ENCODE data around the gene SDK2. TPM values are rescaled to one million over a fixed set of nuclear protein-coding genes. Genes with fewer than 3 reads are reported as not detected.

SDK2 gene
- total RNA-seq, 4 donors from 2014 or later, result 1.5 to 7.0 (median 3.7) TPM

DNA sequence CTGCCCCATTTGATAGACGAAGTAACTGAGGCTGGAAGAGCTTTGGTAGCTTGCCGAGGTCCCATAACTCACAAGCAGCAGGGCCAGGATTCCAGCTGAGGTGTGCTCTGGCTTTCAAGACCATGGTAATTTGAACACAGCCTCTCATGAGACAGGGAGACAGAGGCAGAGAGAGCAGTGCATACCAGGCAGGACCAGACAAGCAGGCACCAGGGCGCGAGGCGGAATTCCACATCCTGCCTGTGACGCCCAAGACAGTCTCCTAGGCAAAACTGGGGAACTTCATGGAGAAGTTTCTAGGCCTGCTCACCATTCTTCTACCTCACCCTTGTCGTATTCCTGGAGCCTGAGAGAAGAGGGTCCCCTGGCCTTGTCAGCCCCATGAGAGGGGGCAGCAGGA is 19.2 kb downstream of the SDK2 start:
- TF ChIP-seq, protein P1, sequence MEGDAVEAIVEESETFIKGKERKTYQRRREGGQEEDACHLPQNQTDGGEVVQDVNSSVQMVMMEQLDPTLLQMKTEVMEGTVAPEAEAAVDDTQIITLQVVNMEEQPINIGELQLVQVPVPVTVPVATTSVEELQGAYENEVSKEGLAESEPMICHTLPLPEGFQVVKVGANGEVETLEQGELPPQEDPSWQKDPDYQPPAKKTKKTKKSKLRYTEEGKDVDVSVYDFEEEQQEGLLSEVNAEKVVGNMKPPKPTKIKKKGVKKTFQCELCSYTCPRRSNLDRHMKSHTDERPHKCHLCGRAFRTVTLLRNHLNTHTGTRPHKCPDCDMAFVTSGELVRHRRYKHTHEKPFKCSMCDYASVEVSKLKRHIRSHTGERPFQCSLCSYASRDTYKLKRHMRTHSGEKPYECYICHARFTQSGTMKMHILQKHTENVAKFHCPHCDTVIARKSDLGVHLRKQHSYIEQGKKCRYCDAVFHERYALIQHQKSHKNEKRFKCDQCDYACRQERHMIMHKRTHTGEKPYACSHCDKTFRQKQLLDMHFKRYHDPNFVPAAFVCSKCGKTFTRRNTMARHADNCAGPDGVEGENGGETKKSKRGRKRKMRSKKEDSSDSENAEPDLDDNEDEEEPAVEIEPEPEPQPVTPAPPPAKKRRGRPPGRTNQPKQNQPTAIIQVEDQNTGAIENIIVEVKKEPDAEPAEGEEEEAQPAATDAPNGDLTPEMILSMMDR (IDR thresholded peaks at IDR 0.05), result no peak
- no peak for TF ChIP-seq POLR2A (IDR thresholded peaks at IDR 0.05)
- Histone ChIP-seq H3K4me1 (peaks cover 0 to 19% of the 10 kb centered on the region in 2 donors), H3K9me3 (no peaks in the 10 kb centered on the region), H3K27ac (peak overlapping the region in 2 of 3 donors; percentile 71 to 78), H3K27me3 (no peaks in the 10 kb centered on the region), H3K36me3 (no peaks in the 10 kb centered on the region), H3K4me3 (replicated peaks in 1 of 3) (no peak overlapping the region)
- DNase-seq, result no peak
- 92 to 96% methylated on average over 7 of the region's 7 CpGs for WGBS, 2 donors
- intact Hi-C loops (cut with DNase I), result no loop called here

- Histone ChIP-seq H3K9me3 (no peaks in the 10 kb centered on the region), H3K27me3 (no peaks in the 10 kb centered on the region), H3K36me3 (no peaks in the 10 kb centered on the region), H3K4me1 (peaks cover 0 to 19% of the 10 kb centered on the region in 2 donors), H3K27ac (no peak overlapping the region), H3K4me3 (replicated peaks in 1 of 3) (no peak overlapping the region)
- DNase-seq, result no peak
- TF ChIP-seq POLR2A (IDR thresholded peaks at IDR 0.05), result no peak
- TF ChIP-seq, protein P1 (IDR thresholded peaks at IDR 0.05), result no peak
- 89 to 92% methylated on average over 7 of the region's 7 CpGs for WGBS, 2 donors
- intact Hi-C loops (cut with DNase I), result no loop called here
Measured at GRCh38 chr17:73624496-73624988, 19.7 kb downstream of the SDK2 start.

DNA sequence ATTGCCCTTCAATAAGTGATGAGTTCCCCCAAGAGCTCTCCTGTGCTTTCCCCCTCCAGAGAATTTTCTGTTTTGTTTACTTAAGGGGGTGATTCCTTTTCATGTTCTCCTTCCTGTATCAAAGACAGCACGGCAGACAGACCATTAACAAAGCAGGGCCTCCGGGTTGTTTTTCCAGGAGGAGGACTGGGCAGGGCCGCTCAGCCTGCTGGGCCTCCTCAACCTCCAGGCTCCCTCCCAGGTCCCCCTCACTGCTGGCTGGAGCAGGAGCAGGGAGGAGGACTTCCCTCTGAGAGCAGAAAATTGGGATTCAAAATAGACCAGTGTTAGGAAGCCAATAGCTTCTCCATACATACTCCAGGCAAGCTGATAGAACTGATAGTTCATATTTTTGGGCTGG is 20.4 kb downstream of the SDK2 start:
- Histone ChIP-seq H3K27me3 (no peaks in the 10 kb centered on the region), H3K4me3 (replicated peaks in 1 of 3) (no peak overlapping the region), H3K36me3 (no peaks in the 10 kb centered on the region), H3K27ac (no peak overlapping the region), H3K9me3 (no peaks in the 10 kb centered on the region), H3K4me1 (peaks cover 0 to 19% of the 10 kb centered on the region in 2 donors)
- TF ChIP-seq, protein P1 (IDR thresholded peaks at IDR 0.05), result no peak
- TF ChIP-seq POLR2A (IDR thresholded peaks at IDR 0.05), result no peak
- peak in 1 of 2 donors; percentile 11 for DNase-seq
- intact Hi-C loops (cut with DNase I), result no loop called here
- WGBS, 2 donors, result 32 to 34% methylated on average over 3 of the region's 3 CpGs

GRCh38 chr17:73623247-73623646 is 21.0 kb downstream of the SDK2 start:
- TF ChIP-seq, protein P1 (IDR thresholded peaks at IDR 0.05), result no peak
- TF ChIP-seq POLR2A (IDR thresholded peaks at IDR 0.05), result no peak
- no peak overlapping the region for H3K4me3 ChIP-seq (replicated peaks in 1 of 3)
- H3K27ac ChIP-seq, result no peak overlapping the region
- no peaks in the 10 kb centered on the region for H3K36me3 ChIP-seq
- 62 to 100% methylated on average over 2 of the region's 2 CpGs for WGBS, 2 donors
- no peaks in the 10 kb centered on the region for H3K9me3 ChIP-seq
- no peak for DNase-seq
- no peaks in the 10 kb centered on the region for H3K27me3 ChIP-seq
- intact Hi-C loops (cut with DNase I), result no loop called here
- peaks cover 0 to 19% of the 10 kb centered on the region in 2 donors for H3K4me1 ChIP-seq

GRCh38 chr17:73622381-73622780 is 21.9 kb downstream of the SDK2 start:
- 94 to 98% methylated on average over 3 of the region's 3 CpGs for WGBS, 2 donors
- no peak for TF ChIP-seq POLR2A (IDR thresholded peaks at IDR 0.05)
- TF ChIP-seq, protein P1 (IDR thresholded peaks at IDR 0.05), result no peak
- Histone ChIP-seq H3K27me3 (no peaks in the 10 kb centered on the region), H3K4me3 (replicated peaks in 1 of 3) (no peak overlapping the region), H3K4me1 (peaks cover 0 to 19% of the 10 kb centered on the region in 2 donors), H3K36me3 (no peaks in the 10 kb centered on the region), H3K9me3 (no peaks in the 10 kb centered on the region), H3K27ac (no peak overlapping the region)
- no peak for DNase-seq
- intact Hi-C loops (cut with DNase I), result no loop called here

Data from thyroid gland (tissue), 4 donors.